Measurements from ENCODE around the gene FBP2. TPM values are rescaled to one million over a fixed set of nuclear protein-coding genes. Genes with fewer than 3 reads are reported as not detected.

Gene FBP2
- total and polyA plus RNA-seq, 2 experiments from 2014 or later: not detected

DNA sequence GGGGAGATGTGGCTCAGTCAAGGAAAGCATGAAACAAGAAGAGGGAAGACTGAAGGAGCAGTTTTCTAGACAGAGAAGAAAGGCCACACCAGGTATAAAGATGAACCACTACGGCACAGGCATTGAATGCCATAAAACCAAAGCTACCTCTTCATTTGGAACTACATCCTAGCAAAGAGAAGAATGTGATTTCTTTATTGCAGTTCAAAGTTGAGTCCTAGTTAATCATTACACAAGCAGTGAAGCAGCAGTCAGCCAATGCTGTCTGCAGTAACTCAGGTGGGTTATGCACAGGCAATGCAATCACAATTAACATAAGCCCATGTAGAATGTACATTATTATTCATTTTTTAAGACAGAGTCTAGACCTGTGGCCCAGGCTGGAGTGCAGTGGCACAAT is 60.5 kb downstream of the FBP2 start (continued):
- no peak for TF ChIP-seq EZH2phosphoT487 (IDR thresholded peaks at IDR 0.05; ENCODE audit: unreplicated experiment)
- TF ChIP-seq ZNF114 (CRISPR knock-in tag; IDR thresholded peaks at IDR 0.05): no peak
- no peak for TF ChIP-seq POLR2AphosphoS5 (IDR thresholded peaks at IDR 0.05; ENCODE audit: low read depth)
- no peak for TF ChIP-seq NANOG (IDR thresholded peaks at IDR 0.05; ENCODE audit: borderline replicate concordance)
- TF ChIP-seq JUNB (IDR thresholded peaks at IDR 0.05; ENCODE audit: unreplicated experiment): no peak
- no peak for TF ChIP-seq STAT1 (IDR thresholded peaks at IDR 0.05; ENCODE audit: unreplicated experiment)
- no peak for TF ChIP-seq CREB1 (CRISPR knock-in tag; IDR thresholded peaks at IDR 0.05; ENCODE audit: low read depth)
- TF ChIP-seq, protein P1, sequence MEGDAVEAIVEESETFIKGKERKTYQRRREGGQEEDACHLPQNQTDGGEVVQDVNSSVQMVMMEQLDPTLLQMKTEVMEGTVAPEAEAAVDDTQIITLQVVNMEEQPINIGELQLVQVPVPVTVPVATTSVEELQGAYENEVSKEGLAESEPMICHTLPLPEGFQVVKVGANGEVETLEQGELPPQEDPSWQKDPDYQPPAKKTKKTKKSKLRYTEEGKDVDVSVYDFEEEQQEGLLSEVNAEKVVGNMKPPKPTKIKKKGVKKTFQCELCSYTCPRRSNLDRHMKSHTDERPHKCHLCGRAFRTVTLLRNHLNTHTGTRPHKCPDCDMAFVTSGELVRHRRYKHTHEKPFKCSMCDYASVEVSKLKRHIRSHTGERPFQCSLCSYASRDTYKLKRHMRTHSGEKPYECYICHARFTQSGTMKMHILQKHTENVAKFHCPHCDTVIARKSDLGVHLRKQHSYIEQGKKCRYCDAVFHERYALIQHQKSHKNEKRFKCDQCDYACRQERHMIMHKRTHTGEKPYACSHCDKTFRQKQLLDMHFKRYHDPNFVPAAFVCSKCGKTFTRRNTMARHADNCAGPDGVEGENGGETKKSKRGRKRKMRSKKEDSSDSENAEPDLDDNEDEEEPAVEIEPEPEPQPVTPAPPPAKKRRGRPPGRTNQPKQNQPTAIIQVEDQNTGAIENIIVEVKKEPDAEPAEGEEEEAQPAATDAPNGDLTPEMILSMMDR (conservative IDR thresholded peaks at IDR 0.05; ENCODE audit: low read depth in 2 of 2): no peak

DNA sequence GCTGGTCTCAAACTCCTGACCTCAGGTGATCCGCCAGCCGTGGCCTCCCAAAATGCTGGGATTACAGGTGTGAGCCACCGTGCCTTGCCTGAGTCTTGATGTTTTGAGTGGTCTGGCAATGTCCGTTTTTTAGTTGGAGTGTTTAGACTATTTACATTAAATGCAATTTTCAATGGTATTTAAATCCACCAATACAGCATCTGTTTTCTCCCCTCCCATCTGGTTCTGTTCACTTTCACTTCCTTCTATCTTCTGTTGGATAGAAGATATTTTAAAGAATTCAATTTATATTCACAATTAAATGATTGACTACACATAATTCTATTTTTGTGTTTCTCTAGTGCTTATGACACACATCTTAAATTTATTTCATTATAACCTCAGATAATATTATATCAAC is 64.7 kb downstream of the FBP2 start:
- no peak for ATAC-seq
- H3K4me1 Mint-ChIP-seq: no peaks in the 10 kb centered on the region
- Histone ChIP-seq H3K9me2 (ENCODE audit: insufficient read depth) (no peaks in the 10 kb centered on the region), H3K27me3 (ENCODE audit: insufficient read depth) (no peaks in the 10 kb centered on the region), H4K20me1 (replicated peaks; ENCODE audit: insufficient read depth) (no peaks in the 10 kb centered on the region; the same call in none of the 2 replicates), H3K4me3 (no peak overlapping the region), H3K36me3 (ENCODE audit: insufficient read depth) (no peaks in the 10 kb centered on the region), H3K4me1 (ENCODE audit: insufficient read depth) (no peaks in the 10 kb centered on the region), H3K79me2 (replicated peaks; ENCODE audit: insufficient read depth) (no peaks in the 10 kb centered on the region), H3K4me2 (no peak overlapping the region), H3F3A (replicated peaks; ENCODE audit: low read depth) (no peaks in the 10 kb centered on the region), H2AFZ (no peak overlapping the region), H3K27ac (ENCODE audit: low read depth) (no peak overlapping the region)
- H3K27ac Mint-ChIP-seq: no peak overlapping the region
- TF ChIP-seq ZNF114 (CRISPR knock-in tag; IDR thresholded peaks at IDR 0.05) (no peak), ZNF331 (CRISPR knock-in tag; IDR thresholded peaks at IDR 0.05; ENCODE audit: low read depth) (no peak), NANOG (IDR thresholded peaks at IDR 0.05; ENCODE audit: borderline replicate concordance) (no peak), CREB1 (CRISPR knock-in tag; IDR thresholded peaks at IDR 0.05; ENCODE audit: low read depth) (no peak), STAT1 (IDR thresholded peaks at IDR 0.05; ENCODE audit: unreplicated experiment) (no peak), POLR2AphosphoS5 (IDR thresholded peaks at IDR 0.05; ENCODE audit: low read depth) (no peak)
- TF ChIP-seq, protein P1 (conservative IDR thresholded peaks at IDR 0.05; ENCODE audit: low read depth in 2 of 2): no peak
- TF ChIP-seq, protein P2, sequence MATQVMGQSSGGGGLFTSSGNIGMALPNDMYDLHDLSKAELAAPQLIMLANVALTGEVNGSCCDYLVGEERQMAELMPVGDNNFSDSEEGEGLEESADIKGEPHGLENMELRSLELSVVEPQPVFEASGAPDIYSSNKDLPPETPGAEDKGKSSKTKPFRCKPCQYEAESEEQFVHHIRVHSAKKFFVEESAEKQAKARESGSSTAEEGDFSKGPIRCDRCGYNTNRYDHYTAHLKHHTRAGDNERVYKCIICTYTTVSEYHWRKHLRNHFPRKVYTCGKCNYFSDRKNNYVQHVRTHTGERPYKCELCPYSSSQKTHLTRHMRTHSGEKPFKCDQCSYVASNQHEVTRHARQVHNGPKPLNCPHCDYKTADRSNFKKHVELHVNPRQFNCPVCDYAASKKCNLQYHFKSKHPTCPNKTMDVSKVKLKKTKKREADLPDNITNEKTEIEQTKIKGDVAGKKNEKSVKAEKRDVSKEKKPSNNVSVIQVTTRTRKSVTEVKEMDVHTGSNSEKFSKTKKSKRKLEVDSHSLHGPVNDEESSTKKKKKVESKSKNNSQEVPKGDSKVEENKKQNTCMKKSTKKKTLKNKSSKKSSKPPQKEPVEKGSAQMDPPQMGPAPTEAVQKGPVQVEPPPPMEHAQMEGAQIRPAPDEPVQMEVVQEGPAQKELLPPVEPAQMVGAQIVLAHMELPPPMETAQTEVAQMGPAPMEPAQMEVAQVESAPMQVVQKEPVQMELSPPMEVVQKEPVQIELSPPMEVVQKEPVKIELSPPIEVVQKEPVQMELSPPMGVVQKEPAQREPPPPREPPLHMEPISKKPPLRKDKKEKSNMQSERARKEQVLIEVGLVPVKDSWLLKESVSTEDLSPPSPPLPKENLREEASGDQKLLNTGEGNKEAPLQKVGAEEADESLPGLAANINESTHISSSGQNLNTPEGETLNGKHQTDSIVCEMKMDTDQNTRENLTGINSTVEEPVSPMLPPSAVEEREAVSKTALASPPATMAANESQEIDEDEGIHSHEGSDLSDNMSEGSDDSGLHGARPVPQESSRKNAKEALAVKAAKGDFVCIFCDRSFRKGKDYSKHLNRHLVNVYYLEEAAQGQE (IDR thresholded peaks at IDR 0.05; ENCODE audit: unreplicated experiment): no peak
- H3K27me3 Mint-ChIP-seq (ENCODE audit: insufficient read depth, low read depth, poor library complexity): no peaks in the 10 kb centered on the region
- H3K4me3 Mint-ChIP-seq: no peak overlapping the region
- no peaks in the 10 kb centered on the region for H3K9me3 Mint-ChIP-seq
- DNase-seq (ENCODE audit: low spot score): no peak
- no peaks in the 10 kb centered on the region for H3K36me3 Mint-ChIP-seq (ENCODE audit: low read depth)
